HepG2 (cell line): ENCODE results near the gene HMGN4. TPM values are rescaled to one million over a fixed set of nuclear protein-coding genes. Genes with fewer than 3 reads are reported as not detected.

Source experiments
- DNMT3B ChIP-seq: conservative IDR thresholded peaks from 2 replicates; pipeline ENCODE4 v1.6.1; 2016; ENCODE audit warnings: missing biosample characterization, control low read depth
- MEIS2 ChIP-seq: sonication (generic); formaldehyde crosslinking; IDR thresholded peaks from 2 replicates; pipeline ENCODE4 v1.9.0; 2021; ENCODE audit warnings: mild to moderate bottlenecking, missing genetic modification reagents
- POLR2AphosphoS5 ChIP-seq: IDR thresholded peaks from 2 replicates; pipeline ENCODE4 v1.6.1; 2012; ENCODE audit warnings: low read depth, low read length
- RFX5 ChIP-seq: IDR thresholded peaks from 2 replicates; pipeline ENCODE4 v1.6.1; 2011; ENCODE audit warnings: low read depth, low read length, improper control_type of control experiment
- TBX2 ChIP-seq: sonication (generic); formaldehyde crosslinking; IDR thresholded peaks from 2 replicates; pipeline ENCODE4 v1.5.0; 2020; ENCODE audit warnings: missing genetic modification reagents, mild to moderate bottlenecking, borderline replicate concordance
- THAP11 ChIP-seq: IDR thresholded peaks from 2 replicates; pipeline ENCODE4 v1.6.1; 2016; ENCODE audit warnings: missing biosample characterization, missing genetic modification reagents
- ZC3H13 ChIP-seq: sonication (generic); formaldehyde crosslinking; IDR thresholded peaks from 2 replicates; pipeline ENCODE4 v1.8.1; 2023; ENCODE audit warnings: mild to moderate bottlenecking, missing genetic modification reagents, moderate library complexity
- ZFP1 ChIP-seq: IDR thresholded peaks from 2 replicates; pipeline ENCODE4 v1.6.1; 2016
- ZFP82 ChIP-seq: sonication (generic); formaldehyde crosslinking; IDR thresholded peaks from 2 replicates; pipeline ENCODE4 v1.5.1; 2020; ENCODE audit warnings: mild to moderate bottlenecking, missing genetic modification reagents, borderline replicate concordance
- ZNF563 ChIP-seq: sonication (generic); formaldehyde crosslinking; IDR thresholded peaks from 2 replicates; pipeline ENCODE4 v1.8.0; 2022; ENCODE audit warnings: mild to moderate bottlenecking, moderate library complexity, missing genetic modification reagents
- polyA plus RNA-seq, 8 experiments: library from polyadenylated mRNA; depleted of rRNA in 3 of 8; stranded (reverse) in 7 of 8; unstranded in 1 of 8; fragments of >200 nt; fragmentation: Illumina TruSeq in 4 of 8; extraction: Trizol in 4 of 8; gene quantifications; 2 replicates each; pipeline versions ENCODE4 v1.2.1 to v1.2.3, GENCODE V29; 2011 to 2016; ENCODE audit warnings: low read depth in 4 of 8, missing spikeins in 1 of 8, mixed read lengths in 1 of 8; ENCODE audit not compliant: insufficient read depth in 1 of 8
- total RNA-seq, 5 experiments: library from RNA; depleted of rRNA; stranded (reverse); fragments of >200 nt; fragmentation: Illumina TruSeq; extraction: Trizol; gene quantifications; 2 replicates each; pipeline ENCODE4 v1.2.3, GENCODE V29; 2016; ENCODE audit warnings: low read depth in 1 of 5
- TF ChIP-seq, protein P1 (sequence below): sonication (generic); formaldehyde crosslinking; conservative IDR thresholded peaks from 2 replicates; pipeline ENCODE4 v1.4.0; 2020; ENCODE audit warnings: missing genetic modification reagents
- TF ChIP-seq, protein P2 (sequence below), 2 experiments: sonication (generic) in 1 of 2; formaldehyde crosslinking in 1 of 2; IDR thresholded peaks; 2 replicates each; pipeline versions ENCODE4 v1.6.1 to v1.9.0; 2014 to 2022; ENCODE audit warnings: antibody characterized with exemption in 1 of 2, borderline replicate concordance in 1 of 2, inconsistent platforms in 1 of 2, low read depth in 1 of 2, missing genetic modification reagents in 1 of 2
- TF ChIP-seq, protein P3 (sequence below): sonication (generic); formaldehyde crosslinking; IDR thresholded peaks from 2 replicates; pipeline ENCODE4 v1.8.1; 2023; ENCODE audit warnings: mild to moderate bottlenecking, moderate library complexity, missing genetic modification reagents
- TF ChIP-seq, protein P4 (sequence below): sonication (generic); formaldehyde crosslinking; IDR thresholded peaks from 2 replicates; pipeline ENCODE4 v1.5.0; 2020; ENCODE audit warnings: mild to moderate bottlenecking, missing genetic modification reagents
- TF ChIP-seq, protein P5 (sequence below): fragments of 450-650 bp; IDR thresholded peaks from 2 replicates; pipeline ENCODE4 v1.6.1; 2016

Gene HMGN4
- total and polyA plus RNA-seq, 2 of the 13 experiments (the other 11 are each of a cell fraction or from before 2014, with no cell fraction given): 39.9 to 52.1 TPM

DNA sequence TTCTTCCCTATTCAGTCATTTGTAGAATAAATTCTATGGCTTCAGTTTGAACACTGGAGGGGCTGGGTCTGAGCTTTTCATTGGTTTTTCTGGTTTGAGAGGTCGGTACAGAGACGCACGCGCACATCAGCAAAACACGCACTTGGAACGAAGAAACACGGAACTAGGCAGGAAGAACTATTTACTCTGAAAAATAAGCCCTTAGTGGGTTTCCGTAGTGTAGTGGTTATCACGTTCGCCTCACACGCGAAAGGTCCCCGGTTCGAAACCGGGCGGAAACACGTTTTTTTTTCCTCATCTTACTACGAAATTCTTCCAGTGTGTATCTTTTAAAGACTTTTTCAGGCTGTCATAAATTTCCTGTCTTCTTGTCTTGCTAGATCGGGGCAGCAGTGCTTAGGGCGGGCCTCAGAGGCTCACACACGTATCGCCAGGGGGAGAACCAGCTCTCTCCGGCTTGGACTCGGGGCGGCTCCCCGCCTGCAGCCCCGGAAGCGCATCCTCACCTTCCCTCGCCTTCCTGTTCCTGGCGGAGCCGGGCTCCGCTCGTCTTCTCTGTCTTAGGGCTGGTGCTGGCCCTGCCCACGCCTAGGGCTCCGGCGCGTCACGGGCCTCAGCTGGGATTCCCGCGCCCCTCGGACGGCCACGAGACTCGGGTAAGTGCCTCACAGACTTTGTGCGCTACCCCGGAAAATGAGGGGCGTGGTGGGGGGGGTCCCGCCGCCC, at the start of gene HMGN4 (continued):
- TF ChIP-seq, protein P1, sequence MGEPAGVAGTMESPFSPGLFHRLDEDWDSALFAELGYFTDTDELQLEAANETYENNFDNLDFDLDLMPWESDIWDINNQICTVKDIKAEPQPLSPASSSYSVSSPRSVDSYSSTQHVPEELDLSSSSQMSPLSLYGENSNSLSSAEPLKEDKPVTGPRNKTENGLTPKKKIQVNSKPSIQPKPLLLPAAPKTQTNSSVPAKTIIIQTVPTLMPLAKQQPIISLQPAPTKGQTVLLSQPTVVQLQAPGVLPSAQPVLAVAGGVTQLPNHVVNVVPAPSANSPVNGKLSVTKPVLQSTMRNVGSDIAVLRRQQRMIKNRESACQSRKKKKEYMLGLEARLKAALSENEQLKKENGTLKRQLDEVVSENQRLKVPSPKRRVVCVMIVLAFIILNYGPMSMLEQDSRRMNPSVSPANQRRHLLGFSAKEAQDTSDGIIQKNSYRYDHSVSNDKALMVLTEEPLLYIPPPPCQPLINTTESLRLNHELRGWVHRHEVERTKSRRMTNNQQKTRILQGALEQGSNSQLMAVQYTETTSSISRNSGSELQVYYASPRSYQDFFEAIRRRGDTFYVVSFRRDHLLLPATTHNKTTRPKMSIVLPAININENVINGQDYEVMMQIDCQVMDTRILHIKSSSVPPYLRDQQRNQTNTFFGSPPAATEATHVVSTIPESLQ (CRISPR knock-in tag): no peak
- peak; percentile 66; the same call in 1 of the 2 replicates for TF ChIP-seq POLR2AphosphoS5
- TF ChIP-seq, protein P2, sequence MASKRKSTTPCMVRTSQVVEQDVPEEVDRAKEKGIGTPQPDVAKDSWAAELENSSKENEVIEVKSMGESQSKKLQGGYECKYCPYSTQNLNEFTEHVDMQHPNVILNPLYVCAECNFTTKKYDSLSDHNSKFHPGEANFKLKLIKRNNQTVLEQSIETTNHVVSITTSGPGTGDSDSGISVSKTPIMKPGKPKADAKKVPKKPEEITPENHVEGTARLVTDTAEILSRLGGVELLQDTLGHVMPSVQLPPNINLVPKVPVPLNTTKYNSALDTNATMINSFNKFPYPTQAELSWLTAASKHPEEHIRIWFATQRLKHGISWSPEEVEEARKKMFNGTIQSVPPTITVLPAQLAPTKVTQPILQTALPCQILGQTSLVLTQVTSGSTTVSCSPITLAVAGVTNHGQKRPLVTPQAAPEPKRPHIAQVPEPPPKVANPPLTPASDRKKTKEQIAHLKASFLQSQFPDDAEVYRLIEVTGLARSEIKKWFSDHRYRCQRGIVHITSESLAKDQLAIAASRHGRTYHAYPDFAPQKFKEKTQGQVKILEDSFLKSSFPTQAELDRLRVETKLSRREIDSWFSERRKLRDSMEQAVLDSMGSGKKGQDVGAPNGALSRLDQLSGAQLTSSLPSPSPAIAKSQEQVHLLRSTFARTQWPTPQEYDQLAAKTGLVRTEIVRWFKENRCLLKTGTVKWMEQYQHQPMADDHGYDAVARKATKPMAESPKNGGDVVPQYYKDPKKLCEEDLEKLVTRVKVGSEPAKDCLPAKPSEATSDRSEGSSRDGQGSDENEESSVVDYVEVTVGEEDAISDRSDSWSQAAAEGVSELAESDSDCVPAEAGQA (IDR thresholded peaks at IDR 0.05; ENCODE audit: low read depth): no peak; the same call in 1 of the 2 replicates
- TF ChIP-seq, protein P2 (CRISPR knock-in tag; IDR thresholded peaks at IDR 0.05; ENCODE audit: borderline replicate concordance): no peak; the same call in 1 of the 2 replicates
- TF ChIP-seq, protein P3, sequence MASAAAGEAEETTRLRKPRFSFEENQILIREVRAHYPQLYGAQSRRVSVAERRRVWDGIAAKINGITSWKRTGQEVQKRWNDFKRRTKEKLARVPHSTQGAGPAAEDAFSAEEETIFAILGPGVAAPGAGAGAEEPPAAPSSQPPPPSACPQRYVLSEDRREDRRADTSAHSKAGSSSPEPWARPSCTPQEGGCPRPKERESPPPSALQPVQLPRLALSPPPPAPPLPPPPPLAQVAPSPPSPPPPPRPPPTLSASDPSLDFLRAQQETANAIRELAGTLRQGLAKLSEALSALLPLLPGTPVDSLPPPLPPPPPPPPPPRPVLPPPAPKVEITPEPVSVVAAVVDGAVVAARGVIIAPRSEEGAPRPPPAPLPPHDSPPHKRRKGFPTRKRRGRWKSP (CRISPR knock-in tag): no peak
- TF ChIP-seq TBX2 (CRISPR knock-in tag): no peak; the same call in 1 of the 2 replicates
- TF ChIP-seq, protein P4, sequence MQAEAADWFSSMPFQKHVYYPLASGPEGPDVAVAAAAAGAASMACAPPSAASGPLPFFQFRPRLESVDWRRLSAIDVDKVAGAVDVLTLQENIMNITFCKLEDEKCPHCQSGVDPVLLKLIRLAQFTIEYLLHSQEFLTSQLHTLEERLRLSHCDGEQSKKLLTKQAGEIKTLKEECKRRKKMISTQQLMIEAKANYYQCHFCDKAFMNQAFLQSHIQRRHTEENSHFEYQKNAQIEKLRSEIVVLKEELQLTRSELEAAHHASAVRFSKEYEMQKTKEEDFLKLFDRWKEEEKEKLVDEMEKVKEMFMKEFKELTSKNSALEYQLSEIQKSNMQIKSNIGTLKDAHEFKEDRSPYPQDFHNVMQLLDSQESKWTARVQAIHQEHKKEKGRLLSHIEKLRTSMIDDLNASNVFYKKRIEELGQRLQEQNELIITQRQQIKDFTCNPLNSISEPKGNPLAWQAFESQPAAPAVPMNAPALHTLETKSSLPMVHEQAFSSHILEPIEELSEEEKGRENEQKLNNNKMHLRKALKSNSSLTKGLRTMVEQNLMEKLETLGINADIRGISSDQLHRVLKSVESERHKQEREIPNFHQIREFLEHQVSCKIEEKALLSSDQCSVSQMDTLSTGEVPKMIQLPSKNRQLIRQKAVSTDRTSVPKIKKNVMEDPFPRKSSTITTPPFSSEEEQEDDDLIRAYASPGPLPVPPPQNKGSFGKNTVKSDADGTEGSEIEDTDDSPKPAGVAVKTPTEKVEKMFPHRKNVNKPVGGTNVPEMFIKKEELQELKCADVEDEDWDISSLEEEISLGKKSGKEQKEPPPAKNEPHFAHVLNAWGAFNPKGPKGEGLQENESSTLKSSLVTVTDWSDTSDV: no peak
- TF ChIP-seq, protein P5, sequence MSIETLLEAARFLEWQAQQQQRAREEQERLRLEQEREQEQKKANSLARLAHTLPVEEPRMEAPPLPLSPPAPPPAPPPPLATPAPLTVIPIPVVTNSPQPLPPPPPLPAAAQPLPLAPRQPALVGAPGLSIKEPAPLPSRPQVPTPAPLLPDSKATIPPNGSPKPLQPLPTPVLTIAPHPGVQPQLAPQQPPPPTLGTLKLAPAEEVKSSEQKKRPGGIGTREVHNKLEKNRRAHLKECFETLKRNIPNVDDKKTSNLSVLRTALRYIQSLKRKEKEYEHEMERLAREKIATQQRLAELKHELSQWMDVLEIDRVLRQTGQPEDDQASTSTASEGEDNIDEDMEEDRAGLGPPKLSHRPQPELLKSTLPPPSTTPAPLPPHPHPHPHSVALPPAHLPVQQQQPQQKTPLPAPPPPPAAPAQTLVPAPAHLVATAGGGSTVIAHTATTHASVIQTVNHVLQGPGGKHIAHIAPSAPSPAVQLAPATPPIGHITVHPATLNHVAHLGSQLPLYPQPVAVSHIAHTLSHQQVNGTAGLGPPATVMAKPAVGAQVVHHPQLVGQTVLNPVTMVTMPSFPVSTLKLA: no peak
- peak; percentile 91; the same call in 1 of the 2 replicates for TF ChIP-seq ZFP82 (CRISPR knock-in tag)
- TF ChIP-seq ZC3H13 (CRISPR knock-in tag): 0 out of 2 replicates have a peak, but pooled peaks have one; percentile 9
- TF ChIP-seq MEIS2 (CRISPR knock-in tag): peak; percentile 58; the same call in 1 of the 2 replicates
- no peak for TF ChIP-seq RFX5
- peak; percentile 77 for TF ChIP-seq ZNF563
- TF ChIP-seq THAP11 (CRISPR knock-in tag): peak; percentile 78; the same call in 1 of the 2 replicates
- peak; percentile 16; the same call in 1 of the 2 replicates for TF ChIP-seq ZFP1
- TF ChIP-seq DNMT3B (CRISPR knock-in tag): no peak
